GM18520 (cell line): ENCODE results near the gene CENPE.
"Not testable (repeated sequence)": the region's sequence is repeated elsewhere in the genome, so short reads cannot be mapped to it uniquely, and the experiment has no call there.

Experiments
- ATAC-seq: cut with Tn5 transposase; IDR thresholded peaks from one replicate; pipeline ENCODE4 v1.9.1; 2021; ENCODE audit not compliant: unreplicated experiment

Gene CENPE, protein sequence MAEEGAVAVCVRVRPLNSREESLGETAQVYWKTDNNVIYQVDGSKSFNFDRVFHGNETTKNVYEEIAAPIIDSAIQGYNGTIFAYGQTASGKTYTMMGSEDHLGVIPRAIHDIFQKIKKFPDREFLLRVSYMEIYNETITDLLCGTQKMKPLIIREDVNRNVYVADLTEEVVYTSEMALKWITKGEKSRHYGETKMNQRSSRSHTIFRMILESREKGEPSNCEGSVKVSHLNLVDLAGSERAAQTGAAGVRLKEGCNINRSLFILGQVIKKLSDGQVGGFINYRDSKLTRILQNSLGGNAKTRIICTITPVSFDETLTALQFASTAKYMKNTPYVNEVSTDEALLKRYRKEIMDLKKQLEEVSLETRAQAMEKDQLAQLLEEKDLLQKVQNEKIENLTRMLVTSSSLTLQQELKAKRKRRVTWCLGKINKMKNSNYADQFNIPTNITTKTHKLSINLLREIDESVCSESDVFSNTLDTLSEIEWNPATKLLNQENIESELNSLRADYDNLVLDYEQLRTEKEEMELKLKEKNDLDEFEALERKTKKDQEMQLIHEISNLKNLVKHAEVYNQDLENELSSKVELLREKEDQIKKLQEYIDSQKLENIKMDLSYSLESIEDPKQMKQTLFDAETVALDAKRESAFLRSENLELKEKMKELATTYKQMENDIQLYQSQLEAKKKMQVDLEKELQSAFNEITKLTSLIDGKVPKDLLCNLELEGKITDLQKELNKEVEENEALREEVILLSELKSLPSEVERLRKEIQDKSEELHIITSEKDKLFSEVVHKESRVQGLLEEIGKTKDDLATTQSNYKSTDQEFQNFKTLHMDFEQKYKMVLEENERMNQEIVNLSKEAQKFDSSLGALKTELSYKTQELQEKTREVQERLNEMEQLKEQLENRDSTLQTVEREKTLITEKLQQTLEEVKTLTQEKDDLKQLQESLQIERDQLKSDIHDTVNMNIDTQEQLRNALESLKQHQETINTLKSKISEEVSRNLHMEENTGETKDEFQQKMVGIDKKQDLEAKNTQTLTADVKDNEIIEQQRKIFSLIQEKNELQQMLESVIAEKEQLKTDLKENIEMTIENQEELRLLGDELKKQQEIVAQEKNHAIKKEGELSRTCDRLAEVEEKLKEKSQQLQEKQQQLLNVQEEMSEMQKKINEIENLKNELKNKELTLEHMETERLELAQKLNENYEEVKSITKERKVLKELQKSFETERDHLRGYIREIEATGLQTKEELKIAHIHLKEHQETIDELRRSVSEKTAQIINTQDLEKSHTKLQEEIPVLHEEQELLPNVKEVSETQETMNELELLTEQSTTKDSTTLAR (N-terminal part only)

DNA sequence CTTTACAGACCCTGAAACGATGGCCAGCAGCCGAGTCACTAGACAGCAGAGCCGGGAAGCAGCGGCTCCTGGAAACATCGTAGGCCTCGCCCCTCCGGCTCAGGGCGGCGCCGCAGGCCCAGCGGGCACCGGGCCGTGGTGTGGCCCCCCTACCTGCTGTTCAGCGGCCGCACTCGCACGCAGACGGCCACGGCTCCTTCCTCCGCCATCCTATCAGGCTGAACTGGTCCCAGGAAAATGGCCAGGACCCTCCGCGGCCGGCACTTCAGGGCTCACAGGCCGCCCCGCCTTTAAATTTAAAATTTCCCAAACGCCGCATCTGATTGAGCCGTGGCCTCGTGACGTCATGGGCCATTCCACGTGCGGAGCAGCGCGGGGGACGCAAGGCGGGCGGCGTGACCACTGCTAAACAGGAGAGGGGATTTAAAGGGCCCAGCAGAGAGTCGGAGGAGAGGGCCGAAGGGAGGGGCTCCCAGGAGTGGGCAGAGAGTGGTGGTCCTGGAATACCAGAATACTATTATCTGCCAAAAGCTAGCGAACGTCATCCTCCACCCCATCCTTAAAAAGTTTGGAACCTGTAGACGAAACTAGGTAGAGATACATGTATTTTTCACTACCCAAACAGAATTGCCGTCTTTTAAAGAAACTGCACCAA lies at the start of gene CENPE:
Gene CENPE, minus strand, starts transcription at position 233 of the 655 bp plus-strand sequence. Its CDS starts 24 bp downstream, at position 209.
- ATAC-seq: peak; percentile 77

DNA sequence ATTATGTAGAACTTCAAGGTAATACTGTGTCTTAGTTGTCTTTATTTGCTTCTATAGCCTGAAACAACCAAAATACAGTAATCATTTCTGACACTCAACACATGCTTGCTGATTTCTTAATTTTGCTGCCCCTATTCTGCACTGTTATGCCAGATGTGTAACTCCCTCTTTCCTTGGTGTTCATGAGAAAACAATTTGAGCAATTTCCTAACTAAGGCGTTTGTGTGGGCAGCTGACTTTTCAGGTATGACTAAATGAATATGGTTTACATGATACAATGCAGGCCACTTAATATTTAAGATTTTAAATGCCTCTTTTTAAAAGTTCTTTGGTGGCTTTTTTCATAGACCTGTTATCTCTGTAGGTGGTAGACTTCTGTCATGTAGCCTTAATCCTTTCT lies 46.1 kb upstream of the CENPE start:
- ATAC-seq: no peak

DNA sequence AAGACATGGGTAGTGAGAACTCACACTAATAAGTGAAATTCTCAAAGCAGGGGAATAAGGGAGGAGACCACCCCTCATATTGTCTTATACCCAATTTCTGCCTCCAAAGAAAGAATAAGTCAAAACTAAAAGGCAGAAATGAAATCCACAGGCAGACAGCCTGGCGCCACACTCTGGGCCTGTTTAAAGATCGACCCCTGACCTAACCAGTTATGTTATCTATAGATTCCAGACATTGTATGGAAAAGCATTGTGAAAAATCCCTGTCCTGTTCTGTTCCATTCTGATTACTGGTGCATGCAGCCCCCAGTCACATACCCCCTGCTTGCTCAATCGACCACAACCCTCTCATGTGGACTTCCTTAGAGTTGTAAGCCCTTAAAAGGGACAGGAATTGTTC lies 32.8 kb upstream of the CENPE start:
- not testable (repeated sequence) for ATAC-seq

DNA sequence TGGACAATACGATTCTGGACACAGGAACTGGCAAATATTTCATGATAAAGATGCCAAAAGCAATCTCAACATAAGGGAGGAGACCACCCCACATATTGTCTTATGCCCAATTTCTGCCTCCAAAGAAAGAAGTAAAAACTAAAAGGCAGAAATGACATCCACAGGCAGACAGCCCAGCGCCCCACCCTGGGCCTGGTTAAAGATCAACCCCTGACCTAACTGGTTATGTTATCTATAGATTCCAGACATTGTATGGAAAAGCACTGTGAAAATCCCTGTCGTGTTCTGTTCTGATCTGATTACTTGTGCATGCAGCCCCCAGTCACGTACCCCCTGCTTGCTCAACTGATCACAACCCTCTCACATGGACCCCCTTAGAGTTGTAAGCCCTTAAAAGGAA lies 25.4 kb upstream of the CENPE start:
- ATAC-seq: not testable (repeated sequence)

DNA sequence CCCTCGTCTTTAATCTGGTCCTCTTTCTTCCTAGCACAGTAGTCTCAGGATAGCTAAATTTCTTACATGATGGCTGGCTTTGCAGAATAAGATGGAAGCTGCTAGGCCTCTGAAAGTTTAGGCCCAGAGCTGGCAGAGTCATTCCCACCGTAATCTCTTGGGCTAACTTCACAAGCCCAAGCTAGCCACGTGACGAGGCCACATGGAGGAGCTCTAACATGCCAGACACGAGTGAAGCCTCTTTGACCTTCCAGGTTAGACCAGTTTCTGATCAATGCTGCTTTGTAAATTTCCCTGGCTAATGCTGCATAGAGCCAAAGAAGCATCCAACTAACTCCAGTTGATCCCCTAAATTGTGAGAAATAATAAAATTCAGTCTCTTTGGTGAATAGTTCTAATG lies 9.5 kb upstream of the CENPE start:
- ATAC-seq: no peak

DNA sequence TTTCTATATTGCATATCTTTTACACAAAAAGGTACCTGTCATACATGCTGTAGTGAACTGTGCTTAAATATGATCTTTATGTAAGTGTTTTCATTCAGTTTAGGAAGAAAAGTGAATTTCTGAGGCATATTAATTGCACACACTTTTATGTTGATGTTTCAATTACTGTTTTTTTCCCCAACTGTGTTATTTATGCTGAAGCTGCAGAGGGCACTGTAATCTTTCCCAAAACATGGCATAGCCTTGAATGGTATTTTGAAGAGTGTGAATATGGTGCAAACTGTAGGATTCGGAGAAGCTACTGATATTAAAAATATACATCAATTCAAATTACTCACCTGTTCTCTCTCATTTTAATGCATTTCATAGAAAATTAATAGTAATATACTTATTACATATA lies 6.0 kb upstream of the CENPE start:
- ATAC-seq: no peak

DNA sequence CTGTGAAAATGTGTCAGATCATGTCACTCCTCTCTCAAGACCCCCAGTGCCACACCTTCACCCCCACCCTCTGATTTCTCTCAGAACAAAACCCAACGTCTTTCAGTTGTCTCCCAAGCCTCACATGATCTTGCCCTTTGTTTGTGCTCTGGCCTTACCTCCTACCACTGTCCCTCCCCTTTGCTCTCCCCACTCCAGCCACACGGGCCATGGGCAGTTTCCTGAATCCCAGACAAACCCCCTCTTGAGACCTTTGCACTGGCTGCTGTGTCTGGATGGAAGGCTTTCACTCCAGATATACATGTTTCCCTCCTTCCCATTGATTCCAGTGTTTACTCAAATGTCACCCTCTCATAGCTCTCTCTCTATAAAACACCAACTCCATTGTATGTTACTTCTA lies 3.6 kb upstream of the CENPE start:
- ATAC-seq: no peak

DNA sequence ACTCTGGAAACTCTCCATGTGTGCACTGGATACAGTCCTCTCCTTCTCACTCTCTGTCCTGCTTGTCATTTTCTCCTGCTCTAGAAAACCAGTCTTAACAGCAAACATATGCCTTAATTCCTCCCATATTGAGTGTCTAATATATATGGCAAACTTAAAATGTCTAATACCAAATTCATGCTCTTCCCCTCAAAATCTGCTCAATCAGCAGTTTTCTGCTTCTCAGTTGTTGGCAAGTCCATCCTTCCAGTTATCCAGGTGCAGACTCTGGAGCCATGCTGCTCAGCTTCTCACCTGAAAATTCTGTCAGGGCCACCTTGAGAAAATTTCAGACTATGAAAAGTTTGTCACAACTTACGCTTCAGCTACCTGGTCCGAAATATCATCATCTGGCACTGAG lies 3.1 kb upstream of the CENPE start:
- no peak for ATAC-seq

DNA sequence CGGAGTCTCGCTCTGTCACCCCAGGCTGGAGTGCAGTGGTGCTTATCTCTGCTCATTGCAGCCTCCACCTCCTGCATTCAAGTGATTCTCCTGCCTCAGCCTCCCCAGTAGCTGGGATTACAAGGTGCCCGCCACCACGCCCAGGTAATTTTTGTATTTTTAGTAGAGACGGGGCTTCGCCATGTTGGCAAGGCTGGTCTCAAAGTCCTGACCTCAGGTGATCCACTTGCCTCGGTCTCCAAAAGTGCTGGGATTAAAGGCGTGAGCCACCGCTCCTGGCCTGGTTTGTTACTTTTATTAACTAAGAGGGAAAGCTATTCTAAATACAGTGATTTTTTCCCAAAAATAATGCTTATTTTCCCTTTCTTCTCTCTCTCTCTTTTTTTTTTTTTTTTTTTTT lies 866 bp upstream of the CENPE start:
- ATAC-seq: no peak

DNA sequence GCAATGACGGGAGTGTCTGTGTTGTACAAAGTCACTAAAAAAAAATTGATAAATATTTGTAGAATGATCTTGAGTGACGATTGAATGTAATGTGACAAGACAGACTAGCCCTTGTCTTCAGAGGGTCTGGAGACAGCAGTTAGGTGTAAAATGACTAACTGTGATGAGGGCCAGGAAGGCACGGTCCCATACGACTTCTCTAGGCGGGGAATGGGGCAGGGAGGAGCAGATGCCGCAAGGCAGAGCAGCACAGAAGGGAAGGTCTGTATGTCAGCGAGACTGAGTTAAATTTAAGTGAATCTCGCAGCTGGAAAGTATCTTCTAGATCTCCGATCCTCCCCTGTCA lies 405 bp downstream of the CENPE start:
- ATAC-seq: peak; percentile 16

DNA sequence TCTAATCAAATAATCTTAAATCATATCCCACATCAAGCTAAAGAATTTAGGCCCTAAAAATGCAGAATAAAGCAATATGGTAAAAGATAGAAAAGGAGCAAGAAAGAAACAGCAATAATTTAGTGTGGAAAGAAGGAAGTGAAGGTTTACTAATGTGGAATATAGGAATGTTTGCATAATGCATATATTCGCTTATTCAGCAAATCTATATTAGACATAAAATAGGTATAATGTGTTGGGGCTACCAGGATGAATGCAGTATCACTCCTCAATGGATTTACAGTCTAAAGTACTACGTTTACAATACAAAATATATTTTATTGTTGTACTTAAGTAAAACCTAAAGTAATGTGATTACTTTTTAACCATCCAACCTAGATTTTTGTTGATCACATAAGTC lies 4.7 kb downstream of the CENPE start:
- no peak for ATAC-seq

DNA sequence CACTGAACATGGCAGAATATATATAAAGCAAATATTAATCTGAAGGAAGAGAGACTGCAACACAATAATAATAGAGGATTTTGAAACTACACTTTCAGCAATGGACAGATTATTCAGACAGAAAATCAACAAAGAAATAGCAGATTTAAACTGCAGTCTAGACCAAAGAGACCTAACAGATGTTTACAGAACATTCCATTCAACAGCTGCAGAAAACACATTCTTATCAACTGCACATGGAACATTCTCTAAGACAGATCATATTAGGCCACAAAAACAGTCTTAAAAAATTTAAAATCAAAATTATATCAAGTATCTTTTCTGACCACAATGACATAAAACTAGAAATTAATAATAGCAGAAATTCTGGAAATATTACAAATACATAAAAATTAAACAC lies 27.1 kb downstream of the CENPE start:
- ATAC-seq: no peak

DNA sequence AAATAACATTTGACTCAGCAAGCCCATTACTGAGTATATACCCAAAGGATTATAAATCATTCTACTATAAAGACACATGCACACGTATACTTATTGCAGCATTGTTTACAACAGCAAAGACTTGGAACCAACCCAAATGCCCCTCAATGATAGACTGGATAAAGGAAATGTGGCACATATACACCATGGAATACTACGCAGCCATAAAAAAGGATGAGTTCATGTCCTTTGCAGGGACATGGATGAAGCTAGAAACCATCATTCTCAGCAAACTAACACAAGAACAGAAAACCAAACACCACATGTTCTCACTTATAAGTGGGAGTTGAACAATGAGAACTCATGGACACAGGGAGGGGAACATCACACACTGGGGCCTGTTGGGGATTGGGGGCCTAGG lies 28.4 kb downstream of the CENPE start:
- ATAC-seq: not testable (repeated sequence)

DNA sequence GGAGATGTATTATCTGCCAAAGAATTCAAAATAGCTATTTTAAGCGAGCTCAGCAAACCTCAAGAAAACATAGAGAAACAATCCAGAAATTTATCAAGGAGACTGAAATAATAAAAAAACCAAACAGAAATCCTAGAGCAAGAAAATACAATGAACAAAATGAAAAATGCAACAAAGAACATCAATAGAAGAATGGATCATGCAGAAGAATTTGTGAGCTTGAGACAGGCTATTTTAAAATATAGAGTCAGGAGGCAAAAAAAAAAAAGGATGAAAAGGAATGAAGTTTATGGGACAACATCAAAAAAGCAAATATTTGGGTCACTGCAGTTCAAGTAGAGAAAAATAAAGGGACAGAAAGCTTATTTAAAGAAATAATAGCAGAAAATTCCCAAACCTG lies 29.1 kb downstream of the CENPE start:
- ATAC-seq: no peak

DNA sequence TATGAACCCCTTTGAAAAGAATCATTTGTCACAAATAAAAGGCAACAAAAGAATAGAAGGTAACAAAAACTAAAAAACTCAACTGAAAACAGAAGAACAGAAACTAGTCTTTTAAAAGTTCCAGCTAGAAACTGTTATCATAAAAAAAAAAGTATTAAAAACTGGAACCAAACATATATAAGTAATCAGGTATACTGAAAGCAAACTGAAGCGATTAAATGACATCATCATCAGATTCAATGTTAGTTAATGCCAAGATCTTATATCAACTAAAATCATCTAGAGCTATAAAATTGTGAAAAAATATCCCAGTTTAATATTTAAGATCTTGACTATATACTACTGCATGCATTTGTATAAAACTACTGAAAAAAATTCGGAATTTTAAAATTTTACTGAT lies 36.0 kb downstream of the CENPE start:
- no peak for ATAC-seq

DNA sequence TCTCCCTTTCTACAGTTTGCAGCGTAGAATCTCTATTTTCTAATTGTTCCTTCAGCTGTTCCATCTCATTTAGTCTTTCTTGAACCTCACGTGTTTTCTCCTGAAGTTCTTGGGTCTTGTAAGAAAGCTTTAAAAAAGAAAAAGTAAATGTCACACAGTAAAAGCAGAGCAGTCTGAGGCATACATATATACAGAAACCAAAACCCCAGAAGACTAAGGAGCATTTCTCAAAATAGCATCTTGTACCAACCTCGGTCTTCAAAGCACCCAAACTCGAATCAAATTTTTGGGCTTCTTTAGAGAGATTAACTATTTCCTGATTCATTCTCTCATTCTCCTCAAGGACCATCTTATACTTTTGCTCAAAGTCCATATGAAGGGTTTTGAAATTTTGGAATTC lies 39.4 kb downstream of the CENPE start:
- ATAC-seq: no peak

DNA sequence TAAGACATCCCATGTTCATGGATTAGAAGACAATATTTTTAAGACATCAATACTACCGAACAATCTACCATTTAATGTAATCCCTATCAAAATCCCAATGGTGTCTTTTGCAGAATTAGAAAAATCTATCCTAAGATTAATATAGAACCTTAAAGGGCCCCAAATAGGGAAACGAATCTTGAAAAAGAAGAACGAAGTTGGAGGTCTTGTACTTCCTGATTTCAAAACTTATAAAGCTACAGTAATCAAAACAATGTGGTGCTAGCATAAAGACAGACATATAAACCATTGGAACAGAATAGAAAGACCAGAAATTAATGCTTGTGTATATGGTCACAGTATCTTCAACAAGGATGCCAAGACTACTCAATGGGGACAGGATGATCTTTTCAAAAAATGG lies 42.0 kb downstream of the CENPE start:
- no peak for ATAC-seq

DNA sequence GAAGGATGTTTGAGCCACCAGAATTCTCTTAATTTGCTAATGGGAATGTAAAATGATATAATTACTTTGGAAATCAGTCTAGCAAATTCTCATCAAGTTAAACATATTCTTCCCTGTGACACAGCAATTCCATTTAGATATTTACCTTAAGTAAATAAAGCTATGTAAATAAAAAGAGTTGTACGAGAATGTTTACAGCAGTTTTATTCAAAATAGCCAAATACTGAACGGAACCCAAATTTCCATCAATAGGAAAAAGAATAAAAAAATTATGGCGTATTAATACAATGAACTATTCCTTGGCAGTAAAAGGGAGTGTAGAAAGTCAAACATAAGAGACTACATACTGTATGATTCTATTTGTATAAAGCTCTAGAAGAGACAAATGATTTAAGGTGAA lies 45.8 kb downstream of the CENPE start:
- ATAC-seq: no peak

DNA sequence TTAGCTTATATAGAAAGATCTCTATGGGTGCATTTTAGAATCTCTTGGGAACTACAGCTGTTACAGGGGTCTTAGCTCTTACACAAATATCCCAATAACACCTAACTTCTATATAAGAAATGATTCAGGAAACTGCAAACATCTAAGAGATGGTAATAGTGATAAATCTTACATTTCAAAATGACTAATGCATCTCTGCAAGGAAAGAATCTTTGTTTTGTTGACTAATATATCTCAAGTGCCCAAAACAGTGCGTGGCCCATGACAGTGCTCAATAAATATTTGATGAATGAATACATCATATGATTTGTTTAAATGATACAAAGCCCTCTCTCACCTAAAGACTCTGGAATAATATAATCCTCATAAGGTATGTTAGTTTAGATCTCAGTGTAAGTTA lies 47.5 kb downstream of the CENPE start:
- ATAC-seq: no peak

DNA sequence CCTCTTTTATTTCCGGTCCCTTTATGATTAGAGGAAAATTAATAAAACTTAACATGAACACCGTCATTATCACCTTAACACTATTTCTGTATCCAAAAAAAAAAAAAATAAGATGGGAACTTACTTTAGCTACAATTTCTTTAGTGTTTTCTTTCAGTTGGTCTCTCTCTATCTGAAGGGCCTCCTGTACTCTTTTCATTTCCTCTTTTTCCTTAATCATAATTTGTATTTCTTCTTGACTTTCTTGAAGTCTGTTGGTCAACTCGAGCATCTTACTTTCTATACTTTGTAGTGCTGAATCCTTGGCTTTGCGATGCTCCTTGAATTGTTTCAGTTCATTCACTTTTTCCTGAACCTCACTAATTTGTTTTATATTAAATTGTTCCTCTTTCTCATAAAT lies 53.2 kb downstream of the CENPE start:
- ATAC-seq: no peak

DNA sequence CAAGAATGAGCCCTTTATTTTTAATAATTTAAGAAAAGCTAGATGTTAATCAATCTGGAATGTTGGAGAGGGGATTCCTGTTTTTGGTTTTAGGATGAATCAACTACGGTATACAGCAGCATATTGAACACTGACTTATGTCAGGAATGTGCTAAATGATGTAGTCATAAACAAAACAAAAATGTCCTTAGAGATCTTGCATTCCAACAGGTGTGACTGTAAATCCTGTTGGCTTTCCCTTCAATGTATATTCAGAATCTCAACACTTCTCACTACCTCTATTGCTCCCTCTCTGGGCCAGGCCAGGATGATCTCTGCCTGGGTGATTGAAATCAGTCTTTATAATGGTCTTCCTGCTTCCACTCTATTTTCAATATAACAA lies 60.7 kb downstream of the CENPE start:
- ATAC-seq: no peak
